ENCODE data around the gene TACC3.

Gene TACC3

DNA sequence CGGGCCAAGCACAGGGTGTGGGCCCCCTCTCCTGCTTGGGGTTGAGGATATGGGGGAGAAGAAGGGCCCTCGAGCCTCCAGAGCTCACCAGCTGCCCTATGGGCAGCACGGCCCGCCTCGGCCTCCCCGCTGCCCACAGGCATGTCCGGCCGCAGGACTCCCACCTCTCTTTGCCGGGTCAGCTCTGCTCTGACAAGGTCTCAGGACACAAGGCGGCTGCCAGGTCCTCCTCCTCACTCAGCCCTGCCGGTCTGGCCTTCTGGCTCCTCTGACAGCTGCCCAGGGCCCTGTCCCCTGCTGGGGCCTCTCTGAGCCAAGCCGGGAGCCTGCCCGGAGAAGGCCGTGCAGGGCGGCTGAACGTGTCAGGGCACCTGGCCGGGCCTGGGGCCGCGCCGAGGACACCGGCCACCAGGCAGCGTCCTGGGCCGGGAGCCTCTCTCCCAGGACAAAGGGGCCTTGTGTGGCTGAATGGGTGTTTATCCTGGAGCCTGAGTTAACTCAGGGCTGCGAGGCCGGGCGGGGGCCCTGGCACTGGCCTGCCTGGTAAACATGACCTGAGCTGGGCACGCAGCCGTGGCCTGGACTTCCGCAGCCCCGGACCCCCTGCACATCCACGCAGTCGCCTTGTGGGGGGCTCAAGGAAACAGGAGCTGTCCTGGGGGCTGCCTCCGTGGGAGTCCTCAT is 25.7 kb downstream of the TACC3 start:
- no peak for DNase-seq (ENCODE audit: low read depth in 2 of 2)

DNA sequence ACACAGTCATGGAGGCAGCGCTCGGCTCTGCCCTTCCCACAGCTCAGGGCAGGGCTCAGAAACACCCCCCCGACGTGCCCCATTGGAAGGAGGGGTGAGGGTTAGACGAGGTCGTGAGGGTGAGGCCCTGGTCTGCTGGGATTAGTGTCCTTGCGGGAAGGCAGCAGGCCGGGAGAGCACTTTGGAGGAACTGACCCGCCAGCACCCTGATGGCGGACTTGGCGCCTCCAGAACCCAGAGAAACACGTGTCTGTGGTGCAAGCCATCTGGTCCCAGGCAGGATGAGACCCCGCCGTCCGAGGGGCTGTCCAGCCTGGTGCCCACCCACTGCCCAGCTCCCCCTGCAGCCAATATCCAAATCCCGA is 26.3 kb downstream of the TACC3 start:
- DNase-seq (ENCODE audit: low read depth in 2 of 2), result no peak

- peak; percentile 32 to 57 for DNase-seq (ENCODE audit: low read depth in 2 of 2)
Observed at GRCh38 chr4:1748465-1748995, 27.2 kb downstream of the TACC3 start.

- no peak for DNase-seq (ENCODE audit: low read depth in 2 of 2)
Observed at GRCh38 chr4:1749370-1749769, 28.0 kb downstream of the TACC3 start.

DNA sequence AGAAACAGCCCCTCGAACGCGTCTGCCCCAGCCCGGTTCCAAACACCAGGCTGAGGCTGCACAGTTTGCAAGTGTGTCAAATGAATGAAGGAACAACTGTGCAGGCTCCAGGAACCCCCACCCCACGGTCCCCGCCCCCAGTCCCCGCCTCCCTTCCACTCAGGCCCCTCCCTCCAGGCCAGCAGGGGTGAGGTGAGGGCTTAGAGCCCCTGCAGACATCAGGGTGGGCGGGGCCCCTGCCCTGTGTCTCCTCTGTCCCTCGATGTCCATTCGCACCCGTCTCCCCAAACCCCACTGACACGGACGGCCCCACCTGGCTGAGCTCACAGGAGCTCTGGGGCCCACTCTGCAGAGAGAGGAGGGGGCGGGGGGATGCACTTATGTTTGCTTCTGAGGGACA is 28.5 kb downstream of the TACC3 start:
- DNase-seq (ENCODE audit: low read depth in 2 of 2), result no peak

- no peak for DNase-seq (ENCODE audit: low read depth in 2 of 2)
Observed at GRCh38 chr4:1750381-1751154, 29.2 kb downstream of the TACC3 start.

GRCh38 chr4:1751155-1751918 is 30.0 kb downstream of the TACC3 start:
- no peak for DNase-seq (ENCODE audit: low read depth in 2 of 2)

- no peak for DNase-seq (ENCODE audit: low read depth in 2 of 2)
Observed at GRCh38 chr4:1751919-1752283, 30.6 kb downstream of the TACC3 start.

DNA sequence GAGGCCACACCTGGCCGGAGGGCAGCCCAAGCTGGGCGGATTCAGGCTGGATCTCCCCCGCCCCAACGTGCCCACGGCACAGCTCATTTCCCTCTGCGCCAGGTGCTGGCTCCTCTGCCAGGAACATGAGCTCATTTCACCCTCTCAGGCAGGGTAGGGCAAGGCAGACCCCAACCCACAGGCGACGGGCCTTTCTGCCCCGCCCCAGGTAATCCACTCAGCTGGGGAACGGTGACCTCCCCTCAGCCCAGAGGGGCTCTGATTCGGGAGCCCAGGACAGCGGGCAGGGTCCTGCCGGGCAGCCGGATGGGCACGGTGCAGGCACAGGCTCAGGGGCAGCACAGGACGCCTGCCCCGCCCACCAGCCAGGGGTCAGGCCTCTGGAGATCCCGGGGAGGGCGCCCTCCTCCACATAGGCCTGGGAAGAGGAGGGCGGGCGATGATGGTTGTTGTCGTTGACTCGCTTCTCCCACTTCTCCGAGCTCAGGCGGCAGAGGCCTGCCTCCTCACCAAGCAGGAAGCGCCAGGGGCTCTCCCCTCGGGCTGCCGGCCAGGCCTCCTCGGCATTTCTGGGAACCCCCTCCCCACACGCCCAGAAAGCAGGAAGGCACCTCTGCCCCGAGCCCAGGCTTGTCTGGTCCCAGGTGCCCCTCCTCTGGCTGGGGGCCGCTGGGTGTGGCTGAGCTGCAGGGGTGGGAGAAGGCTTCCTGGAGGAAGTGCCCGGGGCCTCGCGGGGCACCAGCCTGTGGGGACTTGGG is 31.1 kb downstream of the TACC3 start:
- no peak for DNase-seq (ENCODE audit: low read depth in 2 of 2)

DNA sequence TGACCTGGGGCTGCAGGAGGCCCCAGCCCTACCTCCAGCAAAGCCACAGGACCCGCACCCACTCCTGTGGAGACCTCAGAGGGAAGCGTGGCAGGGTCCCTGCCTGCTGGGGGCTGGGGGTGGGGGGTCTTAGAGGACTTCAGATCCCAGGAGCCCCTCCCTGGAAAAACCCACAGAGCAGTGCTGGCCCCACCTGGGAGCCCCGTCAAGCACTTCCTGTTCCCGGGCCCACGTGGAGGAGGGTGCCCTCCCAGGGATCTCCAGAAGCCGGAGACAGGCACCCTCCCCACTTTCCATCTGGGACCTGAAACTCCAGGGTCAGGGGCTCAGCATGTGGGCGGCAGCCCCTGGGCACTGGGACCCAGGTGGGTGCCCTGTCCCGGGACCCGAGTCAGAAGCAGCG is 32.0 kb downstream of the TACC3 start:
- DNase-seq (ENCODE audit: low read depth in 2 of 2), result no peak

- DNase-seq (ENCODE audit: low read depth in 2 of 2), result no peak
Observed at GRCh38 chr4:1753697-1754311, 32.5 kb downstream of the TACC3 start.

- no peak for DNase-seq (ENCODE audit: low read depth in 2 of 2)
Observed at GRCh38 chr4:1754336-1754735, 33.0 kb downstream of the TACC3 start.

GRCh38 chr4:1755297-1755696 is 34.0 kb downstream of the TACC3 start:
- no peak for DNase-seq (ENCODE audit: low read depth in 2 of 2)

DNA sequence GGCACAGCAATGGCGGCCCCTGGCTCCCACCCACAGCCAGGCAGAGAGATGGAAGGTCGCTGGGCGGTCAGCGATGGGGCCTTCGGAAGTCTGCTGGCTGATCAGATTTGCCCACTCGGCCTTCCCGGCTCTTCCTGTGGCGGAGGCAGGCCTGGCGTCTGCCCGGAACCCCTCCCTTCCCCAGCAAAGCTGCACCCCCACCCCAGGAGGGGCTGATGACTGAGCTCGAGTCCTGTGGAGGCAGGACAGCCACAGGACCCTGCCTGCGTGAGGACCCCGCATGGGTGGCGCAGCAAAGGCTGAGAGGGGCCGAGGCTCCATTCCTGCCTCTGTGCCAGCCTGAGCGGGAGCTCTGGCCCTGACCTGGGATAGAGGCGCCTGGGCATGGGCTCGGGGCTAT is 34.8 kb downstream of the TACC3 start:
- no peak for DNase-seq (ENCODE audit: low read depth in 2 of 2)

GRCh38 chr4:1756893-1757779 is 35.8 kb downstream of the TACC3 start:
- DNase-seq (ENCODE audit: low read depth in 2 of 2), result no peak

DNA sequence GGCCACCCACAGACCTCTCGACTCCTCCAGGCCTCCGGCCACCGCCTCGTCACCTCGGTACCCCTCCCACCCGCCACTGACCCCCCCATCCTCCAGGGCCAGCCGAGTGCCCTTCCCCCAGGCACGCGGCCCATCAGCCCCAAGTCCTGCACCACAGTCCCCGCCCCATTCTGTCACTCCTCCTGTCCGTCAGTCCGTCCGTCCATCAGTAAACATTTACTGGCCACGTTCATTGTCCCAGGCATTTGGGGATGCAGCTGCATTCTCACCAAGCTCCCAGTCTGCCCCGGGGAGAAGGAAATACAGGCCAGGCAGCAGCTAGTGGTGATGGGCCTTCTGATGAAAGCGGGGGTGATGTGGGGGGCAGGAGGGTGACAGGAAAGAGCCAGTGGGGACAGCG is 36.5 kb downstream of the TACC3 start:
- no peak for DNase-seq (ENCODE audit: low read depth in 2 of 2)

- no peak for DNase-seq (ENCODE audit: low read depth in 2 of 2)
Observed at GRCh38 chr4:1758306-1759121, 37.2 kb downstream of the TACC3 start.

GRCh38 chr4:1759170-1759817 is 38.0 kb downstream of the TACC3 start:
- no peak for DNase-seq (ENCODE audit: low read depth in 2 of 2)

DNA sequence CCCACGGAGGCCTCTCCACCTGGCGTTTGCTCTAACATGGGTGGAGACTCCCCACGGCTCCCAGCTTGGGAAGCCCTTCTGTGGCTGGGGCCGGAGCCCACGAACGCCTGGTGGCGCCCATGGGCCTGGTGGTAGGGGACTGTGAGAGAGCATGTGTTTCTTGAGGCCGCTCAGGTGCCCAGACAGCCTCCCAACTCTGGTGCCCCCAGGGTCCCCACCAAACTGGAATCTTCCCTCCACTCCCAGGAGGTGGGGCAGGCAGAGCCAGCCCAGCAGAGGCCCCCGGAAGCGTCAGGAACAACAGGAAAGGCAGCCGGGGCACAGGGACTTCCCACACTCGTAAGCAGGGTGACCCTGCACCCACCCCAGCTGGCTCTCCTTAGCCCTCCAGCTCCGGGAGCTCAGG is 38.5 kb downstream of the TACC3 start:
- no peak for DNase-seq (ENCODE audit: low read depth in 2 of 2)
